ENCODE measurements around the gene DOK3. TPM values are rescaled to one million over a fixed set of nuclear protein-coding genes. Genes with fewer than 3 reads are reported as not detected.

The DOK3 gene
- total RNA-seq, 4 donors from 2014 or later = 6.1 to 16.6 (median 6.6) TPM

DNA sequence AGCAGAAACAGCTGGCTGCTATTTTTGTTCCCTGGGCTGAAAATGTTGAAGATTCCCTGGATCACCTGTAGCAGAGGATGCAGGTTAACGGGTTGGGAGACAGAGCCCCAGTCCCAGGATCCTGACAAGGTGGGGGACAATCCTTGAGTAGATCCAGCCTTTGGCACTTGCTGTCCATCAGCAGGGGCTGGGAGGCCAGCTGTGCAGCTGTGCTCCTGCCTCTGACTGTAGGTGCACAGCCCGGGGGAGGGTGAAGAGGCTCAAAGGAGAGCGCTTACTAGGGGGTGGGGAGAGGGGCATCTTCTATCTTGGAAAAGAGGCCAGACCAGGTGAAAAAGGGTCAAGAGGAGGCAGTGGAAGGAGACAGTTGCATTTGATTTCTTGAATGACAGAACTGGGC lies 10.6 kb upstream of the DOK3 start:
- no peak for ATAC-seq
- 68 to 83% methylated on average over 2 of the region's 3 CpGs for WGBS, 2 donors (ENCODE audit: low coverage in 1 of 2)
- TF ChIP-seq POLR2AphosphoS5 (IDR thresholded peaks at IDR 0.05) = no peak
- TF ChIP-seq, protein P1, sequence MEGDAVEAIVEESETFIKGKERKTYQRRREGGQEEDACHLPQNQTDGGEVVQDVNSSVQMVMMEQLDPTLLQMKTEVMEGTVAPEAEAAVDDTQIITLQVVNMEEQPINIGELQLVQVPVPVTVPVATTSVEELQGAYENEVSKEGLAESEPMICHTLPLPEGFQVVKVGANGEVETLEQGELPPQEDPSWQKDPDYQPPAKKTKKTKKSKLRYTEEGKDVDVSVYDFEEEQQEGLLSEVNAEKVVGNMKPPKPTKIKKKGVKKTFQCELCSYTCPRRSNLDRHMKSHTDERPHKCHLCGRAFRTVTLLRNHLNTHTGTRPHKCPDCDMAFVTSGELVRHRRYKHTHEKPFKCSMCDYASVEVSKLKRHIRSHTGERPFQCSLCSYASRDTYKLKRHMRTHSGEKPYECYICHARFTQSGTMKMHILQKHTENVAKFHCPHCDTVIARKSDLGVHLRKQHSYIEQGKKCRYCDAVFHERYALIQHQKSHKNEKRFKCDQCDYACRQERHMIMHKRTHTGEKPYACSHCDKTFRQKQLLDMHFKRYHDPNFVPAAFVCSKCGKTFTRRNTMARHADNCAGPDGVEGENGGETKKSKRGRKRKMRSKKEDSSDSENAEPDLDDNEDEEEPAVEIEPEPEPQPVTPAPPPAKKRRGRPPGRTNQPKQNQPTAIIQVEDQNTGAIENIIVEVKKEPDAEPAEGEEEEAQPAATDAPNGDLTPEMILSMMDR (IDR thresholded peaks at IDR 0.05) = no peak
- no peak for TF ChIP-seq POLR2A (IDR thresholded peaks at IDR 0.05)
- no peak for TF ChIP-seq EP300 (IDR thresholded peaks at IDR 0.05)
- Histone ChIP-seq H3K4me1 (peaks cover 0 to 30% (median 13%) of the 10 kb centered on the region in 3 donors), H3K9me3 (no peaks in the 10 kb centered on the region), H3K27ac (no peak overlapping the region), H3K27me3 (no peaks in the 10 kb centered on the region), H3K4me3 (no peak overlapping the region), H3K36me3 (peaks cover 0 to 69% of the 10 kb centered on the region in 2 donors)

GRCh38 chr5:177519463-177520235 lies 10.0 kb upstream of the DOK3 start:
- TF ChIP-seq, protein P1 (IDR thresholded peaks at IDR 0.05) = no peak
- TF ChIP-seq POLR2AphosphoS5 (IDR thresholded peaks at IDR 0.05) (no peak), EP300 (IDR thresholded peaks at IDR 0.05) (no peak), POLR2A (IDR thresholded peaks at IDR 0.05) (no peak)
- no peaks in the 10 kb centered on the region for H3K27me3 ChIP-seq
- peak overlapping the region in 1 of 4 donors; percentile 2 for H3K27ac ChIP-seq
- peaks cover 0 to 69% of the 10 kb centered on the region in 2 donors for H3K36me3 ChIP-seq
- 80% methylated on average over 11 of the region's 13 CpGs; no CpG with 5 or more reads in 1 of the 2 donors for WGBS, 2 donors (ENCODE audit: low coverage in 1 of 2)
- ATAC-seq = no peak
- no peak overlapping the region for H3K4me3 ChIP-seq
- peaks cover 0 to 36% (median 13%) of the 10 kb centered on the region in 3 donors for H3K4me1 ChIP-seq
- no peaks in the 10 kb centered on the region for H3K9me3 ChIP-seq

DNA sequence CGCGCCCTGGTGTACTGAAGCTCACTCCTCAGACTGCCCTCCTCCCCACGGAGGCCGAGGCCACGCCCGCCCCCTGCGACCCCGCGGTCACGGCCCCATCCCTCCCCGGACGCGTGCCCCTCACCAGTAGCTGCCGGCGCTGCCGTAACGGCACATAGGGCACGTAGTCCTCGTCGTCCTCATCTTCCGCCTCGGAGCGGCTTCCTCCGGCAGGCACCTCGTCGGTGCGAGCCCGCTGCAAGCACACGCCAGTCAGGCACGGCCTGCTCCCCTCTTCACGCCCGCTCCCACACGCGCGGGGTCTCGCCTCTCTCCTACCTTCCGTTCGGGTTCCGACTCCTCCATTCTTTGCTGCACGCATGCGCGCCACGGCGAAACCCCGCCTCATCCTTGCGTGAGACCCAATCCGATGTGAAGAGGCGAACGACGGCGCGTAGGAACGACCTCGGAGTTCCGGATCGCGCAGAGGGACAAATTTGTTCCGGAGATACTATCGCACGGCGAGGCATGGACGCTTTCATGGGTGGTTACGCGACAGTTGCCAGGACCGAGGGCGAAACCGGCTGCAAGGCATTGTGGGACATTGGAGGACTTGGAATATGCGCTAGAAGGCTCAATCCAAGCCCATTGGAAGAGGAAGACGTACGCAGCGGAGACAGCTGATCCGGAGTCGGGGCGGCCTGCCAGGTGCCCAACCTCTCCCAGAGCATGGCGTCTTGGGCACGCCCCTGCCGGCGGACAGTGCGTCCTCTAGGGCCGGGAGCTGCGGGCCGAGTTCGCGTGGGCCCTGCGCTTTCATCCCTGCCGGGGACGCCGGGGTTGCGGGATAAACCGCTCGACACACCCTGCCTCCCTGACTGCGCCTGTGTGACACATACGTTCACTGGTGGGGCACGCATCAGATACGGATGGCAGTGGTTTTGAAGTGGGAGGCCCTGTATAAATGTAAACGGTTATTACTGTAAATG lies 7.3 kb upstream of the DOK3 start, which contains the start of gene DDX41:
Gene DDX41, minus strand, starts transcription at position 361 of the 968 bp plus-strand sequence. Its CDS starts 16 bp downstream, at position 345.
- Histone ChIP-seq H3K36me3 (peaks cover 0 to 69% of the 10 kb centered on the region in 2 donors), H3K4me3 (peak within 1 kb of the TSS; percentile 48 to 91), H3K9me3 (no peaks in the 10 kb centered on the region), H3K27ac (peak within 1 kb of the TSS; percentile 69 to 90 (median 86)), H3K27me3 (no peaks in the 10 kb centered on the region), H3K4me1 (peaks cover 0 to 43% (median 13%) of the 10 kb centered on the region in 3 donors)
- 0 to 4% methylated on average over 1 to 4 of the region's 96 CpGs for WGBS, 2 donors (ENCODE audit: low coverage in 1 of 2)
- peak; percentile 96 for ATAC-seq
- peak; percentile 97 for TF ChIP-seq POLR2AphosphoS5 (IDR thresholded peaks at IDR 0.05)
- no peak for TF ChIP-seq EP300 (IDR thresholded peaks at IDR 0.05)
- TF ChIP-seq POLR2A (IDR thresholded peaks at IDR 0.05) = peak in 1 of 2 donors; percentile 6
- TF ChIP-seq, protein P1 (IDR thresholded peaks at IDR 0.05) = peak in 3 of 4 experiments; percentile 20 to 40 (median 25)

- Histone ChIP-seq H3K27ac (no peak overlapping the region), H3K9me3 (no peaks in the 10 kb centered on the region), H3K36me3 (peaks cover 0 to 69% of the 10 kb centered on the region in 2 donors), H3K4me1 (peaks cover 0 to 43% (median 13%) of the 10 kb centered on the region in 3 donors), H3K27me3 (no peaks in the 10 kb centered on the region), H3K4me3 (peak overlapping the region in 1 of 2 donors; percentile 91)
- WGBS, 2 donors (ENCODE audit: low coverage in 1 of 2) = 63% methylated on average over 2 of the region's 7 CpGs; no CpG with 5 or more reads in 1 of the 2 donors
- TF ChIP-seq POLR2A (IDR thresholded peaks at IDR 0.05) = no peak
- no peak for TF ChIP-seq POLR2AphosphoS5 (IDR thresholded peaks at IDR 0.05)
- ATAC-seq = no peak
Observed at GRCh38 chr5:177515580-177515979, 6.0 kb upstream of the DOK3 start.

DNA sequence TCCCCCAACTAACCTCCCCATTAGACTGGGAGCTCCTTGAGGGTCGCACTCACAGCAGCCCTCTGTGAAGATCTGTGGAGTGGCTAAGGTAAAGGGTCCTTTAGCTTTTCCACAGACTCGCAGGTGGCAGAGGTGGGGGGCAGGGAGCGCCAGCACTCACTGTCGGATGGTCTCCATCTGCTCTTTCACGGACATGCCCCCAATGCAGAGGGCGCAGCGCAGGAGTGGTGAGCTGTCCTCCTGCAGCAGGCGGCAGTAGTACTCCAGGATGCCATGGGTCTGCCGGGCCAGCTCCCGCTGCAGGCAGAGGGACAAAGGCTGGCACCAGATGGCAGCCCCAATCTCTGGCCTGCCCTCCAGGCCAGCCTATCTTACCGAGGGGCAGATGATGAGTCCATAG lies 4.9 kb upstream of the DOK3 start:
- H3K27ac ChIP-seq = no peak overlapping the region
- TF ChIP-seq, protein P1 (IDR thresholded peaks at IDR 0.05) = no peak
- no peak for TF ChIP-seq EP300 (IDR thresholded peaks at IDR 0.05)
- TF ChIP-seq POLR2AphosphoS5 (IDR thresholded peaks at IDR 0.05) = no peak
- TF ChIP-seq POLR2A (IDR thresholded peaks at IDR 0.05) = no peak
- no peaks in the 10 kb centered on the region for H3K9me3 ChIP-seq
- ATAC-seq = no peak
- no peaks in the 10 kb centered on the region for H3K27me3 ChIP-seq
- 80% methylated on average over 1 of the region's 11 CpGs; no CpG with 5 or more reads in 1 of the 2 donors for WGBS, 2 donors (ENCODE audit: low coverage in 1 of 2)
- H3K4me3 ChIP-seq = no peak overlapping the region
- peaks cover 0 to 66% of the 10 kb centered on the region in 2 donors for H3K36me3 ChIP-seq
- H3K4me1 ChIP-seq = peaks cover 0 to 39% (median 13%) of the 10 kb centered on the region in 3 donors
